Measurements from ENCODE around the gene ITM2C.

DNA sequence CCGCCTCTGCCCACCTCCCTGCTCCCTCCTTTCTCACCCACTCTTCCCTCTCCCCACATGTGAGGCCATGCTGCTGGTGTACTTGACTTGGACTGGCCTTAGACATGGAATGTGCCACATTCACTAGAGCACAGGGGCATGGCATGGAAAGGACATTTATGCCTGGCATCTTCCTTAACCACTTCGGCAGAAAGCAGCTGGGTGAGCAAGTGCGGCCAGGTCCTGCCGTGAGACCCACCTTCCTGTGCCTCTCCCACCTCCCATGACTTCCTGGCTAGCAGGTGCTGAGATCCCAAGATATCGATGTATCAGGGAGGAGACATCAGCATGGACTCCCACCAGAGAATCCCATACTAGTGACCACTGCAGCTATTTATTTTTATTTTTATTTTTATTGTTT is 47.3 kb downstream of the ITM2C start:
- TF ChIP-seq EZH2 (IDR thresholded peaks at IDR 0.05), result no peak
- no peak for TF ChIP-seq POLR2AphosphoS5 (IDR thresholded peaks at IDR 0.05; ENCODE audit: borderline replicate concordance, low read depth, low read length)

Measured in SK-N-MC (cell line).